Measurements from ENCODE around the gene GSDMA.
"Not testable (repeated sequence)": the region's sequence is repeated elsewhere in the genome, so short reads cannot be mapped to it uniquely, and the experiment has no call there.

The GSDMA gene

GRCh38 chr17:39999067-39999466 lies 36.3 kb downstream of the GSDMA start:
- no peak for DNase-seq

GRCh38 chr17:40000161-40000560 lies 37.4 kb downstream of the GSDMA start:
- no peak for DNase-seq

GRCh38 chr17:40001335-40001734 lies 38.5 kb downstream of the GSDMA start:
- not testable (repeated sequence) for DNase-seq

GRCh38 chr17:40004072-40004471 lies 41.3 kb downstream of the GSDMA start:
- no peak for DNase-seq

GRCh38 chr17:40004712-40005111 lies 41.9 kb downstream of the GSDMA start:
- DNase-seq: no peak

GRCh38 chr17:40005520-40005919 lies 42.7 kb downstream of the GSDMA start:
- DNase-seq: no peak

- DNase-seq: not testable (repeated sequence)
Measured at GRCh38 chr17:40010946-40011500, 48.2 kb downstream of the GSDMA start.

- DNase-seq: not testable (repeated sequence)
Measured at GRCh38 chr17:40012017-40012647, 49.3 kb downstream of the GSDMA start.

GRCh38 chr17:40014375-40014980 lies 51.7 kb downstream of the GSDMA start:
- no peak for DNase-seq

- DNase-seq: no peak
Measured at GRCh38 chr17:40015005-40015997, 52.5 kb downstream of the GSDMA start, which contains the start of gene CSF3. Gene CSF3, plus strand, starts transcription at chr17:40015440. Its CDS starts 35 bp downstream, at chr17:40015475.

- DNase-seq: no peak
Measured at GRCh38 chr17:40015998-40016985, 53.5 kb downstream of the GSDMA start.

- no peak for DNase-seq
Measured at GRCh38 chr17:40017422-40018080, 54.7 kb downstream of the GSDMA start.

GRCh38 chr17:40018211-40019121 lies 55.7 kb downstream of the GSDMA start:
- DNase-seq: no peak

- no peak for DNase-seq
Measured at GRCh38 chr17:40019140-40019991, 56.6 kb downstream of the GSDMA start.

GRCh38 chr17:40020146-40020545 lies 57.3 kb downstream of the GSDMA start:
- no peak for DNase-seq

- no peak for DNase-seq
Measured at GRCh38 chr17:40021451-40021971, 58.7 kb downstream of the GSDMA start.

- no peak for DNase-seq
Measured at GRCh38 chr17:40022497-40022896, 59.7 kb downstream of the GSDMA start.

- no peak for DNase-seq
Measured at GRCh38 chr17:40022961-40023541, 60.2 kb downstream of the GSDMA start.

Measured in hematopoietic multipotent progenitor cell treated with erythropoietin and hydrocortisone succinate and interleukin-3 and kit ligand, for 8 days (in vitro differentiated cells).